Measurements from ENCODE around the gene PLEKHH2. TPM values are rescaled to one million over a fixed set of nuclear protein-coding genes. Genes with fewer than 3 reads are reported as not detected.

The PLEKHH2 gene
- total RNA-seq, 2 experiments from 2014 or later, result 0.20 to 0.40 TPM

Other genes with a start within 250 kb of the PLEKHH2 start
- gene THADA, start 41.2 kb upstream of the PLEKHH2 start, total RNA-seq, result 10 to 100 TPM; 26.2 to 32.2 TPM
- not detected for gene C1GALT1C1L, start 39.2 kb downstream of the PLEKHH2 start, total RNA-seq
- 1 to 10 TPM; 4.0 to 5.1 TPM for gene DYNC2LI1, start 136.8 kb downstream of the PLEKHH2 start, total RNA-seq
- gene ABCG5, start 201.6 kb downstream of the PLEKHH2 start, total RNA-seq, result not detected
- gene ABCG8, start 201.7 kb downstream of the PLEKHH2 start, total RNA-seq, result not detected